ENCODE data around the gene PDGFA.

Gene PDGFA

GRCh38 chr7:543501-544337 is 24.1 kb upstream of the PDGFA start:
- peaks cover 7 to 11% of the 10 kb centered on the region in 2 donors for H3K4me1 ChIP-seq (ENCODE audit: control insufficient read depth in 1 of 2, insufficient read depth in 2 of 2, low read length in 2 of 2)
- peaks cover 0 to 4% of the 10 kb centered on the region in 2 donors for H3K9me3 ChIP-seq (ENCODE audit: control insufficient read depth in 1 of 2, low read length in 2 of 2)
- H3K9ac ChIP-seq (ENCODE audit: low read depth in 1 of 2, low read length in 2 of 2) = no peak overlapping the region
- H3K27me3 ChIP-seq (ENCODE audit: control insufficient read depth in 1 of 2, insufficient read depth in 2 of 2, low read length in 2 of 2) = no peaks in the 10 kb centered on the region
- H3K4me3 ChIP-seq (ENCODE audit: low read depth in 1 of 2, low read length in 2 of 2) = no peak overlapping the region
- no peaks in the 10 kb centered on the region for H3K36me3 ChIP-seq (ENCODE audit: control insufficient read depth in 1 of 2, insufficient read depth in 2 of 2, low read length in 2 of 2)
- H3K27ac ChIP-seq (ENCODE audit: low read depth, low read length) = no peak overlapping the region

- peaks cover 0 to 4% of the 10 kb centered on the region in 2 donors for H3K9me3 ChIP-seq (ENCODE audit: control insufficient read depth in 1 of 2, low read length in 2 of 2)
- no peak overlapping the region for H3K4me3 ChIP-seq (ENCODE audit: low read depth in 1 of 2, low read length in 2 of 2)
- no peak overlapping the region for H3K9ac ChIP-seq (ENCODE audit: low read depth in 1 of 2, low read length in 2 of 2)
- peaks cover 15 to 17% of the 10 kb centered on the region in 2 donors for H3K4me1 ChIP-seq (ENCODE audit: control insufficient read depth in 1 of 2, insufficient read depth in 2 of 2, low read length in 2 of 2)
- no peaks in the 10 kb centered on the region for H3K27me3 ChIP-seq (ENCODE audit: control insufficient read depth in 1 of 2, insufficient read depth in 2 of 2, low read length in 2 of 2)
- no peak overlapping the region for H3K27ac ChIP-seq (ENCODE audit: low read depth, low read length)
- no peaks in the 10 kb centered on the region for H3K36me3 ChIP-seq (ENCODE audit: control insufficient read depth in 1 of 2, insufficient read depth in 2 of 2, low read length in 2 of 2)
Observed at GRCh38 chr7:542713-543500, 23.3 kb upstream of the PDGFA start.

- H3K4me1 ChIP-seq (ENCODE audit: control insufficient read depth in 1 of 2, insufficient read depth in 2 of 2, low read length in 2 of 2) = peaks cover 19 to 20% of the 10 kb centered on the region in 2 donors
- H3K36me3 ChIP-seq (ENCODE audit: control insufficient read depth in 1 of 2, insufficient read depth in 2 of 2, low read length in 2 of 2) = no peaks in the 10 kb centered on the region
- H3K27me3 ChIP-seq (ENCODE audit: control insufficient read depth in 1 of 2, insufficient read depth in 2 of 2, low read length in 2 of 2) = no peaks in the 10 kb centered on the region
- no peak overlapping the region for H3K9ac ChIP-seq (ENCODE audit: low read depth in 1 of 2, low read length in 2 of 2)
- peaks cover 0 to 4% of the 10 kb centered on the region in 2 donors for H3K9me3 ChIP-seq (ENCODE audit: control insufficient read depth in 1 of 2, low read length in 2 of 2)
- H3K27ac ChIP-seq (ENCODE audit: low read depth, low read length) = no peak overlapping the region
- H3K4me3 ChIP-seq (ENCODE audit: low read depth in 1 of 2, low read length in 2 of 2) = no peak overlapping the region
Observed at GRCh38 chr7:542131-542712, 22.6 kb upstream of the PDGFA start.

- Histone ChIP-seq H3K4me3 (ENCODE audit: low read depth in 1 of 2, low read length in 2 of 2) (no peak overlapping the region), H3K27me3 (ENCODE audit: control insufficient read depth in 1 of 2, insufficient read depth in 2 of 2, low read length in 2 of 2) (no peaks in the 10 kb centered on the region), H3K9ac (ENCODE audit: low read depth in 1 of 2, low read length in 2 of 2) (no peak overlapping the region), H3K27ac (ENCODE audit: low read depth, low read length) (no peak overlapping the region), H3K36me3 (ENCODE audit: control insufficient read depth in 1 of 2, insufficient read depth in 2 of 2, low read length in 2 of 2) (no peaks in the 10 kb centered on the region), H3K4me1 (ENCODE audit: control insufficient read depth in 1 of 2, insufficient read depth in 2 of 2, low read length in 2 of 2) (peaks cover 19 to 20% of the 10 kb centered on the region in 2 donors), H3K9me3 (ENCODE audit: control insufficient read depth in 1 of 2, low read length in 2 of 2) (peaks cover 0 to 4% of the 10 kb centered on the region in 2 donors)
Observed at GRCh38 chr7:541661-542060, 22.0 kb upstream of the PDGFA start.

- peaks cover 0 to 4% of the 10 kb centered on the region in 2 donors for H3K9me3 ChIP-seq (ENCODE audit: control insufficient read depth in 1 of 2, low read length in 2 of 2)
- no peak overlapping the region for H3K27ac ChIP-seq (ENCODE audit: low read depth, low read length)
- no peak overlapping the region for H3K4me3 ChIP-seq (ENCODE audit: low read depth in 1 of 2, low read length in 2 of 2)
- peaks cover 19 to 20% of the 10 kb centered on the region in 2 donors for H3K4me1 ChIP-seq (ENCODE audit: control insufficient read depth in 1 of 2, insufficient read depth in 2 of 2, low read length in 2 of 2)
- H3K36me3 ChIP-seq (ENCODE audit: control insufficient read depth in 1 of 2, insufficient read depth in 2 of 2, low read length in 2 of 2) = no peaks in the 10 kb centered on the region
- H3K27me3 ChIP-seq (ENCODE audit: control insufficient read depth in 1 of 2, insufficient read depth in 2 of 2, low read length in 2 of 2) = no peaks in the 10 kb centered on the region
- H3K9ac ChIP-seq (ENCODE audit: low read depth in 1 of 2, low read length in 2 of 2) = no peak overlapping the region
Observed at GRCh38 chr7:540997-541396, 21.4 kb upstream of the PDGFA start.

- H3K9me3 ChIP-seq (ENCODE audit: control insufficient read depth in 1 of 2, low read length in 2 of 2) = peaks cover 0 to 4% of the 10 kb centered on the region in 2 donors
- H3K4me1 ChIP-seq (ENCODE audit: control insufficient read depth in 1 of 2, insufficient read depth in 2 of 2, low read length in 2 of 2) = peaks cover 19 to 20% of the 10 kb centered on the region in 2 donors
- H3K27me3 ChIP-seq (ENCODE audit: control insufficient read depth in 1 of 2, insufficient read depth in 2 of 2, low read length in 2 of 2) = no peaks in the 10 kb centered on the region
- H3K36me3 ChIP-seq (ENCODE audit: control insufficient read depth in 1 of 2, insufficient read depth in 2 of 2, low read length in 2 of 2) = no peaks in the 10 kb centered on the region
- H3K4me3 ChIP-seq (ENCODE audit: low read depth in 1 of 2, low read length in 2 of 2) = no peak overlapping the region
- H3K27ac ChIP-seq (ENCODE audit: low read depth, low read length) = no peak overlapping the region
- no peak overlapping the region for H3K9ac ChIP-seq (ENCODE audit: low read depth in 1 of 2, low read length in 2 of 2)
Observed at GRCh38 chr7:540579-540978, 20.9 kb upstream of the PDGFA start.

- Histone ChIP-seq H3K9ac (ENCODE audit: low read depth in 1 of 2, low read length in 2 of 2) (no peak overlapping the region), H3K4me3 (ENCODE audit: low read depth in 1 of 2, low read length in 2 of 2) (no peak overlapping the region), H3K27ac (ENCODE audit: low read depth, low read length) (peak overlapping the region; percentile 42), H3K36me3 (ENCODE audit: control insufficient read depth in 1 of 2, insufficient read depth in 2 of 2, low read length in 2 of 2) (no peaks in the 10 kb centered on the region), H3K9me3 (ENCODE audit: control insufficient read depth in 1 of 2, low read length in 2 of 2) (peaks cover 0 to 4% of the 10 kb centered on the region in 2 donors), H3K4me1 (ENCODE audit: control insufficient read depth in 1 of 2, insufficient read depth in 2 of 2, low read length in 2 of 2) (peaks cover 19 to 20% of the 10 kb centered on the region in 2 donors), H3K27me3 (ENCODE audit: control insufficient read depth in 1 of 2, insufficient read depth in 2 of 2, low read length in 2 of 2) (no peaks in the 10 kb centered on the region)
Observed at GRCh38 chr7:539731-540411, 20.2 kb upstream of the PDGFA start.

- Histone ChIP-seq H3K4me3 (ENCODE audit: low read depth in 1 of 2, low read length in 2 of 2) (no peak overlapping the region), H3K9me3 (ENCODE audit: control insufficient read depth in 1 of 2, low read length in 2 of 2) (peaks cover 0 to 4% of the 10 kb centered on the region in 2 donors), H3K36me3 (ENCODE audit: control insufficient read depth in 1 of 2, insufficient read depth in 2 of 2, low read length in 2 of 2) (no peaks in the 10 kb centered on the region), H3K4me1 (ENCODE audit: control insufficient read depth in 1 of 2, insufficient read depth in 2 of 2, low read length in 2 of 2) (peaks cover 19 to 20% of the 10 kb centered on the region in 2 donors), H3K9ac (ENCODE audit: low read depth in 1 of 2, low read length in 2 of 2) (peak overlapping the region; percentile 51 to 56), H3K27ac (ENCODE audit: low read depth, low read length) (peak overlapping the region; percentile 20), H3K27me3 (ENCODE audit: control insufficient read depth in 1 of 2, insufficient read depth in 2 of 2, low read length in 2 of 2) (no peaks in the 10 kb centered on the region)
Observed at GRCh38 chr7:538764-539685, 19.4 kb upstream of the PDGFA start.
